Limb (tissue), 2 donors: Measurements from ENCODE around the gene NSMCE4A.
"Not testable (repeated sequence)": the region's sequence is repeated elsewhere in the genome, so short reads cannot be mapped to it uniquely, and the experiment has no call there.

Source experiments
- DNase-seq, 2 donors: peaks; one replicate each; pipeline ENCODE4 v3.0.0-alpha.2; 2016; ENCODE audit errors: extremely low spot score in 2 of 2

Gene NSMCE4A

GRCh38 chr10:121974535-121975294 lies at the start of gene NSMCE4A:
Gene NSMCE4A, minus strand, starts transcription at chr10:121975217. Its CDS starts 52 bp downstream, at chr10:121975165.
- DNase-seq, result peak; percentile 75 to 85

- DNase-seq, result not testable (repeated sequence)
Measured at GRCh38 chr10:122023257-122023656, 48.2 kb upstream of the NSMCE4A start.

GRCh38 chr10:122022276-122022675 lies 47.3 kb upstream of the NSMCE4A start:
- no peak for DNase-seq

- DNase-seq, result no peak
Measured at GRCh38 chr10:122021828-122022227, 46.8 kb upstream of the NSMCE4A start.

- DNase-seq, result peak; percentile 43 to 70
Measured at GRCh38 chr10:122021379-122021778, 46.4 kb upstream of the NSMCE4A start.

- DNase-seq, result no peak
Measured at GRCh38 chr10:122020226-122020625, 45.2 kb upstream of the NSMCE4A start.

- DNase-seq, result peak in 1 of 2 donors; percentile 43
Measured at GRCh38 chr10:122019414-122019975, 44.5 kb upstream of the NSMCE4A start.

- DNase-seq, result peak in 1 of 2 donors; percentile 46
Measured at GRCh38 chr10:122018951-122019413, 44.0 kb upstream of the NSMCE4A start.

- DNase-seq, result no peak
Measured at GRCh38 chr10:122018491-122018890, 43.5 kb upstream of the NSMCE4A start.

- DNase-seq, result not testable (repeated sequence)
Measured at GRCh38 chr10:122017926-122018325, 42.9 kb upstream of the NSMCE4A start.

GRCh38 chr10:122014652-122015248 lies 39.7 kb upstream of the NSMCE4A start:
- DNase-seq, result no peak

GRCh38 chr10:122013311-122013780 lies 38.3 kb upstream of the NSMCE4A start:
- no peak for DNase-seq

- DNase-seq, result no peak
Measured at GRCh38 chr10:122012731-122013130, 37.7 kb upstream of the NSMCE4A start.

- DNase-seq, result no peak
Measured at GRCh38 chr10:122010405-122011050, 35.5 kb upstream of the NSMCE4A start.

- no peak for DNase-seq
Measured at GRCh38 chr10:122007415-122007814, 32.4 kb upstream of the NSMCE4A start.

GRCh38 chr10:122001698-122002097 lies 26.7 kb upstream of the NSMCE4A start:
- no peak for DNase-seq

GRCh38 chr10:121999301-121999700 lies 24.3 kb upstream of the NSMCE4A start:
- no peak for DNase-seq

GRCh38 chr10:121998462-121998861 lies 23.4 kb upstream of the NSMCE4A start:
- DNase-seq, result no peak

GRCh38 chr10:121994429-121994941 lies 19.5 kb upstream of the NSMCE4A start:
- peak in 1 of 2 donors; percentile 43 for DNase-seq

- DNase-seq, result not testable (repeated sequence)
Measured at GRCh38 chr10:121991727-121992126, 16.7 kb upstream of the NSMCE4A start.

GRCh38 chr10:121990015-121990677 lies 15.1 kb upstream of the NSMCE4A start:
- DNase-seq, result no peak
